Measurements from ENCODE around the gene ACOX3.

- TF ChIP-seq CTCF (IDR thresholded peaks at IDR 0.05) (no peak), POLR2A (IDR thresholded peaks at IDR 0.05) (no peak)
Observed at GRCh38 chr4:8461086-8461485, 20.6 kb upstream of the ACOX3 start.
